Small intestine (tissue), 4 donors: ENCODE results near the gene SPATA46. TPM values are rescaled to one million over a fixed set of nuclear protein-coding genes. Genes with fewer than 3 reads are reported as not detected.

Source experiments
- polyA plus RNA-seq, 4 donors: library from polyadenylated mRNA; stranded (reverse) in 3 of 4; unstranded in 1 of 4; fragments of 200-250 nt in 3 of 4; fragments of 120-200 nt in 1 of 4; gene quantifications; one replicate each; pipeline versions ENCODE4 v1.2.1 to v1.2.3, GENCODE V29; 2013
- donor health status: healthy with polysubstance abuse.
- donor health status: Bipolar disorder and iron deficiency.
- donor health status: healthy.

The SPATA46 gene
- polyA plus RNA-seq, 4 donors = 0.25 TPM; not detected in 3

Other genes with a start within 250 kb of the SPATA46 start
- gene C1orf226, start 4.9 kb upstream of the SPATA46 start, polyA plus RNA-seq = 10 to 100 TPM in 3 of 4 donors, 1 to 10 TPM in 1; 8.1 to 14.1 (median 13.2) TPM
- 1 to 10 TPM in 2 of 4 donors, under 1 TPM in 2; 0.33 to 2.0 (median 1.0) TPM for gene SH2D1B, start 35.3 kb upstream of the SPATA46 start, polyA plus RNA-seq
- gene UHMK1, start 121.0 kb upstream of the SPATA46 start, polyA plus RNA-seq = 10 to 100 TPM; 13.0 to 40.8 (median 17.6) TPM
- 100 to 1,000 TPM in 1 of 4 donors, 10 to 100 TPM in 3; 55.1 to 118 (median 66.0) TPM for gene UAP1, start 184.9 kb upstream of the SPATA46 start, polyA plus RNA-seq